ENCODE data around the gene SDK1. TPM values are rescaled to one million over a fixed set of nuclear protein-coding genes. Genes with fewer than 3 reads are reported as not detected.

SDK1 gene
- total RNA-seq, 1 donor from 2014 or later = 0.16 TPM

DNA sequence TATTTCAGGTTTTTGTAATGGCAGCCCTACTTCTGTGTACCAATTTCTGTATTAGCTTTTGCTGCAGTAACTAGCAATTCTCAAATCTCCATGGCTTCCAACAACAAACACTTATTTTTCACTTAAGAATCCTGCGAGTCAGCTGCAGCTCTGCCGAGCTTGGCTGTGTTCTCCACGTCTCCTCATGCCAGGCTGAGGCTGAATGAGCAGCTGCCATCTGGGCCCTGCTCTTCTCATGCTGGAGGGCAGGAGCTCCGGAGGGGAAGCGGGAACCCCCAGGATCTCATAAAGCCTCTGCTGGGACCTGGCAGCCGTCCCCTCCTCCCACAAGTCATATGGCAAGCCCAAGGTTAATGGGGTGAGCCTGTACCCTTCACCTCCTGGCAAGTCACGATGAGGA lies 591.1 kb downstream of the SDK1 start:
- Mint-ChIP-seq H3K4me3 (no peak overlapping the region), H3K4me1 (no peaks in the 10 kb centered on the region), H3K27me3 (peaks cover 4% of the 10 kb centered on the region), H3K27ac (no peak overlapping the region), H3K36me3 (ENCODE audit: low read depth) (no peaks in the 10 kb centered on the region), H3K9me3 (no peaks in the 10 kb centered on the region)
- DNase-seq = no peak
- intact Hi-C loops (cut with micrococcal nuclease) = no loop called here

DNA sequence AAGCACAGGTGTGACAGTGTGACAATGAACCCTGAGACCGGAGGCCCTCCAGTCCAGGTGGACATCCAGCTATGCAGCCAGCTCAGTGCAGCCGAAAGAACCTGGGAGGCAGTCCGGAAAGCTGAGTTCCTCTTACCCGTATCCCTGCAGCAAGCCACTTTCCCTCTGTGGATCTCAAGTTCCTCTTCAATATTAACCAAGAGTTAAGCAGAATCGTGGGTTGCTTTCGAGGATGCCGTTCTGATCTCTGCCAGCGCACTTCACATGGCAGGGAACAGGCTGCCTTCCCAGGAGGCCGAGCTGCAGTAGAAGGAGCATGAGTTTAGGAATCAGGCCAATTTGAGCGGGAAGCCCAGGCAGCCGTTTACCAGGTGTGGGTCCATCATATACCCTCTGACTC lies 591.6 kb downstream of the SDK1 start:
- Mint-ChIP-seq H3K27ac (no peak overlapping the region), H3K36me3 (ENCODE audit: low read depth) (no peaks in the 10 kb centered on the region), H3K4me3 (no peak overlapping the region), H3K9me3 (no peaks in the 10 kb centered on the region), H3K27me3 (peaks cover 4% of the 10 kb centered on the region), H3K4me1 (no peaks in the 10 kb centered on the region)
- intact Hi-C loops (cut with micrococcal nuclease) = no loop called here
- no peak for DNase-seq

DNA sequence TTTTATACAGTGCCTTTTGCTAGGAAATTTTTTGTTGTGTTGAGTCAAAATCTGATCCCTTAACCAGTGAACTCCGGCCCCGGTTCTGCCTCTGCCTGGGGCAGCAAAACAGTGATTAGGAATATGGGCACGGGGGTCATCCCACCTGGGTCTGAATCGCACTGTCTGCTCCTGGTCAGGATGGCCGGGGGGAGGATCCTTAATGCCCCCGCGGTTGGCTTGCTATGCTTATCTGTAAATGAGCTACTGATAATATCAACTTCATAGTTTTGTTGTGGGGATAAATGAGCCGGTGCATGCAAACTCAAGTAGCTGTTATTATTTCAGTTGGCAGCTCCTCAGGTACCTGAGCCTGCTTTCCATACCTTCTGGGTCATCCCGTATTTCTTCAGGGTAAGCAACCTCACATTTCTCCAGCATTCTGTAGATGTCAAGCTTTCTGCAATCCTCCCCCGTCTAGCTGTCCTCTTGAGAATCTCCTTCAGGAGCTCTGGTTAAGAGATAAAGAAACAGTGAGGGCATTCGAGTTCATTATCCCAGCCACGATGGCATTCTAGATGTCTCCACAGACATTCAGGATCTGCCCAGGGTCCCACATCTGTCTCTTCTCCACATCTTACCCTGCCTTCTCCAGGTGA lies 592.2 kb downstream of the SDK1 start:
- no peak overlapping the region for H3K27ac Mint-ChIP-seq
- no peaks in the 10 kb centered on the region for H3K36me3 Mint-ChIP-seq (ENCODE audit: low read depth)
- intact Hi-C loops (cut with micrococcal nuclease) = no loop called here
- no peak for DNase-seq
- H3K27me3 Mint-ChIP-seq = peaks cover 4% of the 10 kb centered on the region
- H3K9me3 Mint-ChIP-seq = no peaks in the 10 kb centered on the region
- H3K4me1 Mint-ChIP-seq = no peaks in the 10 kb centered on the region
- H3K4me3 Mint-ChIP-seq = no peak overlapping the region

DNA sequence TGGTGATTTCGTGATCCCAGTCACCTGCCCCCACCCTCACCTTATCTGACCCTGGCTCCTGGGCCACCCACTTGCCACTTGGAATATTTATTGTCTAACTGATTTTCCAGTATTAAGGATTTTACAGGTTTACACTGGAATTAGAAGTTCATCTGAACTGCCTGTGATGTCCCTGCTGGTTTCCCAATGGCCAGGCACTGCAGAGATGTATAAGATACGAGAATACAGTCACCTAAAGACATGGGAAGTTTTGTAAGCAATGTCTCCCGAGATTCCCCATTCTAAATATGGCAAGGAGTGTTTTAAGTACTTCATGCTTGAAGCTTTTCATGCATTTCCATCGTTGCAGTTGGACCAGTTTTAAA lies 592.7 kb downstream of the SDK1 start:
- Mint-ChIP-seq H3K4me3 (no peak overlapping the region), H3K36me3 (ENCODE audit: low read depth) (no peaks in the 10 kb centered on the region), H3K27me3 (peaks cover 4% of the 10 kb centered on the region), H3K27ac (no peak overlapping the region), H3K9me3 (no peaks in the 10 kb centered on the region), H3K4me1 (no peaks in the 10 kb centered on the region)
- no peak for DNase-seq
- intact Hi-C loops (cut with micrococcal nuclease) = no loop called here

DNA sequence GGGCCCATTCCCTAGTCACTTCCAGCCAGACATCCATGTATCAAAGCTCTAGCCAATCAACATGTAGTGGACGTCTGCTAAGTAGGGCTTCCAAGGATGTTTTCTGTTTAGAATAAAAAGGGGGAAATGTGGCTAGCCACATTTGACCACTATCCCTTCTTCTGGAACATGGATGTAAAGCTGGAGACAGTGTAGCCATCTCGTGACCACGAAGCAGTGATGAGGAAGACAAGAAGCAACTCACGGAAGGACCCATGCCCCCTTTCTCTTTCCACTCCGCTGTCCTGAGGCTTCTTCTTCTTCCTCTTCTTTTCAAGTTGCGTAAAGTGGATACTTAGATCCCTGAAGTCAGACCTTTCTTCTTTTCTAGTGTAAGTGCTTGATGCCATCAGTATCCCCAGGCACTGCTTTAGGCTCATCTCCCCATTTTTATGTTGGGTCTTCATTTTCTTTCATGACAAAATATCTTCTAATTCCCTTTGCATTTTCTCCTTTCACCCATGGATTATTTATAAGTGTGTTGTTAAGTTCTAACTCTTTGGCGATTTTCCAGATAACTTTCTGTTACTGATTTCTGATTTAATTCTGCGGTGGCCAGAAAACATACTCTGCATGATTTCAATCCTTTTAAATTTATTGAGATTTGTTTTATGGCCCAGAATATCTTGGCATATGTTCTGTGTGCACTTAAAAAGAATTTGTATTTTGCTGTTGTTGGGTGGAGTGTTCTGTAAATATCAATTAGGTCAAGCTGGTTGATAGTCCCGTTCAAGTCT lies 594.5 kb downstream of the SDK1 start:
- no peak for DNase-seq
- Mint-ChIP-seq H3K9me3 (no peaks in the 10 kb centered on the region), H3K4me1 (no peaks in the 10 kb centered on the region), H3K4me3 (no peak overlapping the region), H3K27me3 (peaks cover 6% of the 10 kb centered on the region), H3K36me3 (ENCODE audit: low read depth) (no peaks in the 10 kb centered on the region), H3K27ac (no peak overlapping the region)
- intact Hi-C loops (cut with micrococcal nuclease) = no loop called here

DNA sequence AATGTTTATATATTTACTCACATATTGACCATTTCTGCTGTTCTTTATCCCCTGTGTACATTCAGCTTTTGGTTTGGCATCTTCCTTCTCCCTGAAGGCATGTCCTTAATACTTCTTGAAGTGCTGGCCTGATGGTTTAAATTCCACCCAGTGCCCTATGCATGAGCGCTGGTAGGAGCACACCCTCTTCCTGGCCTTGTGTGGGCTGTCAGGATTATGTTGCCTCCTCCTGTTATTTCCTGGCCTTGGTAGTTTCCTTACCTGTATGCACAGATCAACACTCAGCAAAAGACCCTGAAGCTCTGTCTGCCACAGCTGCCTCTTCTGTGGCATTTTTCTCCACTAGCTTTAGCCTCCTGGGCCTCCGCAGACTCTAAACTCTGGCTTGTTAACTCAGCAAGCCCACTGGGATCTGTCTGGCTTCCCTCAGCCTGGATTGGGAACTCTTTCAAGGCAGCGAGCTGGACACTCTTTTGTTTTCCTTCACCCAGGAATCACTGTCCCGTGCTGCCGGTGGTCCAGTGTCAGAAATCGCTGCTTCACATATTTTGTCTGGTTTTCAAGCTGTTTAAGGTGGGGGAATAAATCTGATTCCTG lies 595.2 kb downstream of the SDK1 start:
- no peak for DNase-seq
- H3K9me3 Mint-ChIP-seq = no peaks in the 10 kb centered on the region
- H3K27me3 Mint-ChIP-seq = peaks cover 8% of the 10 kb centered on the region
- intact Hi-C loops (cut with micrococcal nuclease) = no loop called here
- H3K36me3 Mint-ChIP-seq (ENCODE audit: low read depth) = no peaks in the 10 kb centered on the region
- H3K4me1 Mint-ChIP-seq = no peaks in the 10 kb centered on the region
- H3K27ac Mint-ChIP-seq = no peak overlapping the region
- H3K4me3 Mint-ChIP-seq = no peak overlapping the region

DNA sequence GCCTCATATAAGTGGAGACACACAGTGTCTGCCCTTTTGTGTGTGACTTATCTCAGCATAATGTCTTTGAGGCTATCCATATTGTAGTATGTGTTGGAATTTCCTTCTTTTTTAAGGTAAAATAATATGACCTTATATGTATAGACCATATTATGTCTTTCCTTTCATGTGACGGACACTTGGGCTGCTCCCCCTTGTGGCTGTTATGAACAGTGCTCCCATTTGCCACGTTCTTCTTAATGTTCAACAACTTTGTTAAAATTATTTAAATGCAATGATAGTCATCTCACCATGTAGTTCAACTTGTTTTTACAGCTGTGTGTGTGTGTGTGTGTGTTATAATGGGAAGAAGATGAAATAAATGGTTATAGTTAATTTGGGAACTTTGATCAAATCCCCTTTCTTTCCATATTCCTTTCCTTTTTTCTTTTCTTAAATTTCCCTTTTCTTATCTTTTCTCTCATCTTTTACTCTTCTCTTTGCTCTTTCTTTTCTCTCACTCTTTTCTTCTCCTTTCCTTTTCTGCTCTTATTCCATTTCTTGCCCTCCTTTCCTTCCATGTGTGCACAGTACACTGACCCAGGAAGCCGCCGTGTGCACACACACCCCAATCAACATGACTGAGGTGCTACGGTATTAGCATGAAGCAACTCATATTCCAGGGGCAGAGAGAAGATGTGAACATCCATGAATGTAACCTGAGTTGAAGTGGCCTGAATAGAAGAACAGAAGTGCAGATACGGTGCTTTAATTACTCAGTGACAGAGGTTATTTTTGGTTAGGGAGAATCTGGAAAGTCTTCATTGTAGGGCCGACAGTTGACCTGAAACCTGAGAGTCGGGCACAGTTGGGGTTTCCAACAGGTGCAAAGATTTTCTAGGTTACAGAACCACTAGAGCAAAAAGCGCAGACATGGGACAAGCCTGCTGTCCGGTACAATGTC lies 596.6 kb downstream of the SDK1 start:
- no peak overlapping the region for H3K27ac Mint-ChIP-seq
- intact Hi-C loops (cut with micrococcal nuclease) = loop anchor here (1.0 kb wide), 1 partner anchor 597 kb away; no protein-coding TSS in a partner anchor
- H3K27me3 Mint-ChIP-seq = peaks cover 8% of the 10 kb centered on the region
- no peaks in the 10 kb centered on the region for H3K4me1 Mint-ChIP-seq
- DNase-seq = peak; percentile 83
- H3K9me3 Mint-ChIP-seq = no peaks in the 10 kb centered on the region
- H3K4me3 Mint-ChIP-seq = no peak overlapping the region
- no peaks in the 10 kb centered on the region for H3K36me3 Mint-ChIP-seq (ENCODE audit: low read depth)

DNA sequence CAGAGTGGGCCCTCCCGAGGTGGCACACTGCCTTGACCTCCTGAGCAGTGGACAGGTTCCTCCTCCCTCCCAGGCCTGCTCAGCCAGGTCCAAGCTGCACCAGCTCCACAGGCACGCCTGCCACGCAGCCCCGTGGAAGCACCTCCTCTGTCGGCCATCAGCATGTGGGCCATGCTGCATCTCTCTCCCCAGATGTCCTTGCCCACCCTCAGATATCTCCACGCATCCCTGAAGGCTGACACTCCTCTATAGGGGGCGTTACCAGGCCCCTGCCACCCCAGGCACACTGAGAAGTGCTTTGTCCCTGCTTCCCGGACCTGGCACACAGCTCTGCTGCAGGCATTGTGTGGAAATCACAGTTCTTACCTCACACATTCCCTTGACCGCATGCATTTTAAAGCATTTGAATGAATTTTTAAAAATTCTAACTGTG lies 598.5 kb downstream of the SDK1 start:
- H3K27ac Mint-ChIP-seq = no peak overlapping the region

DNA sequence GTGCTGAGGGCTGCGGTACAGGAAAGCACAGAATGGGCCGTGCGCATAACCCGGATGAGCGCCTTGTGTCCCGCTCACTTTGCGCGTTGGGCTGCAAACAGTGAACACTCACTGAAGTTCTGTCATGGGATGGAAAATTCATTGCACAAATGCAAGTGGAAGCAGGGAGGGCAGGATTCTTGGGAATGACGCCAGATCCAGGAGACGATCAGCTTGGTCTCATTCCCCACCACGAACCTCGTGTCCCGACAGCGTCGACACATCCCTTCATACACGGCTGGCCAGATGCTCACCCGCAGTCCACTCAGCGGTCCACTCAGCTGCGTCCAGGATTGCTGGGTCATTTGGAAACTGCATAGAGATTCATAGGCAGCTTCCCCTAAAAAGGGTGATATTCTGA lies 607.1 kb downstream of the SDK1 start:
- H3K9me3 Mint-ChIP-seq = no peaks in the 10 kb centered on the region
- no peak overlapping the region for H3K4me3 Mint-ChIP-seq
- H3K4me1 Mint-ChIP-seq = no peaks in the 10 kb centered on the region
- H3K27me3 Mint-ChIP-seq = peaks cover 2% of the 10 kb centered on the region
- H3K36me3 Mint-ChIP-seq (ENCODE audit: low read depth) = no peaks in the 10 kb centered on the region
- no peak for DNase-seq
- intact Hi-C loops (cut with micrococcal nuclease) = no loop called here
- no peak overlapping the region for H3K27ac Mint-ChIP-seq

More for the DNA sequence above, 598.5 kb downstream of the SDK1 start:
- Mint-ChIP-seq H3K4me3 (no peak overlapping the region), H3K27me3 (peaks cover 8% of the 10 kb centered on the region), H3K9me3 (no peaks in the 10 kb centered on the region), H3K36me3 (ENCODE audit: low read depth) (no peaks in the 10 kb centered on the region), H3K4me1 (no peaks in the 10 kb centered on the region)
- DNase-seq = no peak
- intact Hi-C loops (cut with micrococcal nuclease) = no loop called here

DNA sequence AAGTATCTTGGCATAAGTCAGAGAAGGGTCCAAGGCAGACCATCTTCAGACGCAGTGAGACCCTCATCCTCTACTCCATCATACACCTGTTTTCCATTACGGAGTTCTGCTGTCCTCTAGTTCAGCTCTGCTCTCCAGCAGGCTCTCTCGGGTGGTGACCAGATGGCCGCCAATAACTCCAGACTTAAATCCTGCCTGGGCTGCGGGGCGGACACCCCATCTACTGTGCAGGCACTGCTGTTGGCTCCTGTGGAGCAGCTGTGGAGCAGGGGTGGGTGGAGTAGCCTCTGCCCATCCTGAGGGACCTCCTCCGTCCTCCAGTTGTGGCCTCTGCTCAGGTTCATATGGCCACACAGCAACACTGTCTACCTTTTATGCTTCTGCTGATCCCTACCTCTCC lies 608.1 kb downstream of the SDK1 start:
- no peak overlapping the region for H3K27ac Mint-ChIP-seq
- intact Hi-C loops (cut with micrococcal nuclease) = no loop called here
- H3K4me1 Mint-ChIP-seq = no peaks in the 10 kb centered on the region
- peaks cover 2% of the 10 kb centered on the region for H3K27me3 Mint-ChIP-seq
- no peak for DNase-seq
- H3K36me3 Mint-ChIP-seq (ENCODE audit: low read depth) = no peaks in the 10 kb centered on the region
- H3K4me3 Mint-ChIP-seq = no peak overlapping the region
- no peaks in the 10 kb centered on the region for H3K9me3 Mint-ChIP-seq

DNA sequence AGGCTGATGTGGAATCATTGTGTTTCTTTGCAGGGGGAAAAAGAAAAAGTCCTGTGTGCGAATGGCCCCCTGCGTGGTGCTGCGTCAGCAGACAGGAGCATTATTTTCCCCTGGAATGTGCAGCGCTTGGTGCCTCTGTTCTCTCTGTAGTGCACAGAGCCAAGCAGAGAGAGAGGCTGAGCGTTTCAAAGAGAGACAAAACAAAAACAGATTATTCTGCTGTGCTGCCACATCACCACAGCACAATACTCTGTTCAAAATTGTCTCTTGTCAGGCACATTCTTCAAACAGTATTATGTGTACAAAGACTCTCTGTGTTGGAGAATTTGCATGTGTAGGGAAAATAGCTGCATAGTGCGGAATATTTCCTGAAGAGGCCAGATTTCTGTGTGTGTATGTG lies 609.0 kb downstream of the SDK1 start:
- Mint-ChIP-seq H3K27me3 (peaks cover 2% of the 10 kb centered on the region), H3K4me3 (no peak overlapping the region), H3K4me1 (no peaks in the 10 kb centered on the region), H3K36me3 (ENCODE audit: low read depth) (no peaks in the 10 kb centered on the region), H3K27ac (no peak overlapping the region), H3K9me3 (no peaks in the 10 kb centered on the region)
- no peak for DNase-seq
- intact Hi-C loops (cut with micrococcal nuclease) = no loop called here

DNA sequence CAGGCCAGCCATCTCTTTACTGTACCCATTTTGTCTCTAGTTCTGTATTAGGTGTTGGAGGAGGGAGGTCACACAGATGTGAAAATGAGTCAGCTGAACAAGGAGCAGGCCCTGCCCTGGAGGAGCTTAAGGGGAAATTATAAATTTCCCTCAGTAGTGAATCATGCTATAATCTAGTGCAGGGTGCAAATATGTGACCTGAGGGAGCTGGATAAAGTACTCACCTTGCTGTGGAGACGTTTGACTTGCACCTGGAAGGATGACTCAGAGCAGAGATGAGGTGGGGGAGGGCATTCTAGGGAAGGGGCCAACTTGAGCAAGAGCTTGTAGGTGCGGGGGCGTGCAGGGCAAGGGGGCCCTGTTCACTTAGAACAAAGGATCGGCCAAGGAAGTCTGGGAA lies 610.6 kb downstream of the SDK1 start:
- H3K4me1 Mint-ChIP-seq = no peaks in the 10 kb centered on the region
- H3K36me3 Mint-ChIP-seq (ENCODE audit: low read depth) = no peaks in the 10 kb centered on the region
- DNase-seq = no peak
- H3K27me3 Mint-ChIP-seq = no peaks in the 10 kb centered on the region
- no peak overlapping the region for H3K4me3 Mint-ChIP-seq
- intact Hi-C loops (cut with micrococcal nuclease) = no loop called here
- no peak overlapping the region for H3K27ac Mint-ChIP-seq
- H3K9me3 Mint-ChIP-seq = no peaks in the 10 kb centered on the region

DNA sequence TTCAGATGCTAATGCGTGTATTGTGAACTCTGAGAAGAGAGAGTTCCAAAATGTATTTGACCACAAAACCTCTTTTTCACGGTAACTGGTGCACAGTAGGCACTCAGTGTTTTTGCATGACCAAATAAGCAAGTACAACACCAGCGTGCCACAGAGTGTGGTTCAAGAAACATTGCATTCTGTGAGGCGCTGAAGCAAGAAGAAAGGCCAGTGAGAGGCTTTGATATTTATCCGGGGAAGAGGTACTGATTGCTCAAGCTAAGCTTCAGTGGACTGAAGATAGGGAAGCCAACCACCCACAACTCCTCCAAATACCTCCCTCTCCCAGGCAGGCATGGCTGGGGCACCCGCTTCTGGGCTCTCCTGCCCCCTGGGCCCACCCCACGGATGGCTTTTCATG lies 611.2 kb downstream of the SDK1 start:
- Mint-ChIP-seq H3K36me3 (ENCODE audit: low read depth) (no peaks in the 10 kb centered on the region), H3K9me3 (no peaks in the 10 kb centered on the region), H3K27ac (no peak overlapping the region), H3K4me3 (no peak overlapping the region), H3K4me1 (no peaks in the 10 kb centered on the region), H3K27me3 (no peaks in the 10 kb centered on the region)
- DNase-seq = no peak
- intact Hi-C loops (cut with micrococcal nuclease) = no loop called here

Data from activated CD4-positive, alpha-beta T cell treated with anti-CD3 and anti-CD28 coated beads, Interleukin-2, amount 10 ng/mL, durations not matched to agents 24 days and 14 days (primary cell).